ENCODE results near the gene CPA1. TPM values are rescaled to one million over a fixed set of nuclear protein-coding genes. Genes with fewer than 3 reads are reported as not detected.

CPA1 gene
- polyA plus RNA-seq, 1 experiment = 0.10 TPM

DNA sequence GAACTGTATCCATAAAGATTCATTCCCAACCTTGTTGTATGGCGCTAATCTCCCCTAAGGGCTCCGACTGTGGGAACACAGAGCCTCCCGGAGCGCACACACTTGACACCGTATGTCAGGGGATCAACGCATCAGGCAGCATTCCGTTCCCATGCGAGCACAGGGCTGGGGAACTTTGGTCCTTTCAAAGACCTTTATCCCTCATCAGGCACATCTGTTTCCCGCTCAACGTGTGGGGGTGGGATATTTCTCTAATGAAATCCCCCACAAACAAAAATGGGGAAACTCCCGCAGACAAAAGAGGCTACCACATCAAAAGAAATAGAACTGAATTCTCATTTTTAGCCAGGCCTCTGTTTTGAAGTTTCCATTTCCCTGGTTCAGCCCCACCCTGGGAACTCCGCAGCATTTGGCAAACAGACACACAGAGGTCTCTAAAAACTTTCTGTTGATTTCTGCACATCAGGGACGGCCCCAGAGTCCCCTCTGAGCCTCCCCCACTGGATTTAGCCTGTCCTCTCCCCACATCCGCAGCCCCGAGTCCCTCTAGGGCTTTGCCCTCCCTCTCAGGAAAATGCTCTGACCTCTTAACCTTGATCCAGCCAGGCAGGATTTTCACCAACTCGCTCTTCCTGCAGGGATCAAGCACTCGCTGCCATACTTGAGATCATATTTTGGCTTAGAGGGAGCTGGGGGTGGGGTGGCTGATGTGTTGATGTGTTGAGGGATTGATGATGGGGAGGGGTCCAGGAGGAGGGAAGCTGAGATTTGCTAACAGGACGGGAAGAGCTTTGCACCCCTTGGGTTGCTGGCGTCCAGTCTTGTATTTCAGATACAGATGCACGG is 29.1 kb upstream of the CPA1 start:
- Histone ChIP-seq H3K27me3 (ENCODE audit: control insufficient read depth, insufficient read depth, low read length) (no peaks in the 10 kb centered on the region), H3K36me3 (ENCODE audit: control insufficient read depth, insufficient read depth, low read length) (no peaks in the 10 kb centered on the region), H3K4me3 (ENCODE audit: low read depth, low read length) (no peak overlapping the region)
- DNase-seq (ENCODE audit: low read depth) = no peak
- CTCF ChIA-PET = no interaction called here
- TF ChIP-seq, protein P1, sequence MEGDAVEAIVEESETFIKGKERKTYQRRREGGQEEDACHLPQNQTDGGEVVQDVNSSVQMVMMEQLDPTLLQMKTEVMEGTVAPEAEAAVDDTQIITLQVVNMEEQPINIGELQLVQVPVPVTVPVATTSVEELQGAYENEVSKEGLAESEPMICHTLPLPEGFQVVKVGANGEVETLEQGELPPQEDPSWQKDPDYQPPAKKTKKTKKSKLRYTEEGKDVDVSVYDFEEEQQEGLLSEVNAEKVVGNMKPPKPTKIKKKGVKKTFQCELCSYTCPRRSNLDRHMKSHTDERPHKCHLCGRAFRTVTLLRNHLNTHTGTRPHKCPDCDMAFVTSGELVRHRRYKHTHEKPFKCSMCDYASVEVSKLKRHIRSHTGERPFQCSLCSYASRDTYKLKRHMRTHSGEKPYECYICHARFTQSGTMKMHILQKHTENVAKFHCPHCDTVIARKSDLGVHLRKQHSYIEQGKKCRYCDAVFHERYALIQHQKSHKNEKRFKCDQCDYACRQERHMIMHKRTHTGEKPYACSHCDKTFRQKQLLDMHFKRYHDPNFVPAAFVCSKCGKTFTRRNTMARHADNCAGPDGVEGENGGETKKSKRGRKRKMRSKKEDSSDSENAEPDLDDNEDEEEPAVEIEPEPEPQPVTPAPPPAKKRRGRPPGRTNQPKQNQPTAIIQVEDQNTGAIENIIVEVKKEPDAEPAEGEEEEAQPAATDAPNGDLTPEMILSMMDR (IDR thresholded peaks at IDR 0.05; ENCODE audit: insufficient read depth, low read depth, low read length) = no peak
- POLR2A ChIA-PET = no interaction called here

DNA sequence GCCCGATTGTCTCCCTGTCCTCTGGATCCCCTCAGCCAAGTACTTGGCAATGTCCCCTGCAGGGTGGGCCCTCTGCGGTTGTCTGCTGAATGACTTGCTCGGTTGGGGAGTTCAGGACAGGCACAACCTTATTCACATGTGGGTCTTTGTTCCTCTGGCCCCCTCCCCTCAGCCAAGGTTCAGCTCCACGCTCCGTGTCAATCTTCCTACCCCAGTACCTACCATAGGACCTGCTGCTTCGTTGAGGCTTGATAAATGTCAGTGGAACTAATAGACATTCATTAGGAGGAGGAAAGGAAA is 28.6 kb upstream of the CPA1 start:
- CTCF ChIA-PET = no interaction called here

GRCh38 chr7:130352194-130353074 is 27.9 kb upstream of the CPA1 start:
- TF ChIP-seq, protein P1 (IDR thresholded peaks at IDR 0.05; ENCODE audit: insufficient read depth, low read depth, low read length) = no peak
- no peaks in the 10 kb centered on the region for H3K27me3 ChIP-seq (ENCODE audit: control insufficient read depth, insufficient read depth, low read length)
- ChIA-PET POLR2A (interaction anchor here (0.6 to 0.8 kb wide), 2 partner anchors 9 to 59 kb away, joined by 3 to 7 read pairs; partner anchors contain the start of gene CPA4), CTCF (interaction anchor here (0.7 to 1.3 kb wide), 2 partner anchors 15 to 72 kb away, joined by 3 read pairs; no protein-coding TSS in a partner anchor)
- no peak overlapping the region for H3K4me3 ChIP-seq (ENCODE audit: low read depth, low read length)
- no peak for DNase-seq (ENCODE audit: low read depth)
- H3K36me3 ChIP-seq (ENCODE audit: control insufficient read depth, insufficient read depth, low read length) = no peaks in the 10 kb centered on the region

More for the DNA sequence above, 28.6 kb upstream of the CPA1 start:
- TF ChIP-seq, protein P1 (IDR thresholded peaks at IDR 0.05; ENCODE audit: insufficient read depth, low read depth, low read length) = no peak
- POLR2A ChIA-PET = no interaction called here
- no peaks in the 10 kb centered on the region for H3K36me3 ChIP-seq (ENCODE audit: control insufficient read depth, insufficient read depth, low read length)
- H3K27me3 ChIP-seq (ENCODE audit: control insufficient read depth, insufficient read depth, low read length) = no peaks in the 10 kb centered on the region
- no peak for DNase-seq (ENCODE audit: low read depth)
- H3K4me3 ChIP-seq (ENCODE audit: low read depth, low read length) = no peak overlapping the region

- TF ChIP-seq, protein P1 (IDR thresholded peaks at IDR 0.05; ENCODE audit: insufficient read depth, low read depth, low read length) = no peak
- Histone ChIP-seq H3K36me3 (ENCODE audit: control insufficient read depth, insufficient read depth, low read length) (no peaks in the 10 kb centered on the region), H3K4me3 (ENCODE audit: low read depth, low read length) (no peak overlapping the region), H3K27me3 (ENCODE audit: control insufficient read depth, insufficient read depth, low read length) (no peaks in the 10 kb centered on the region)
- ChIA-PET POLR2A (interaction anchor here (0.6 kb wide), 1 partner anchor 10 kb away, joined by 3 read pairs; no protein-coding TSS in a partner anchor), CTCF (interaction anchor here (1.3 kb wide), 1 partner anchor 14 kb away, joined by 3 read pairs; no protein-coding TSS in a partner anchor)
- DNase-seq (ENCODE audit: low read depth) = no peak
These were observed 27.1 kb upstream of the CPA1 start for GRCh38 chr7:130353196-130353595.

All from BJ (cell line).